IMR-90 (cell line): ENCODE data around the gene CASP3.
"Not testable (repeated sequence)": the region's sequence is repeated elsewhere in the genome, so short reads cannot be mapped to it uniquely, and the experiment has no call there.

ENCODE experiments used
- BHLHE40 ChIP-seq: fragments of 150-350 bp; IDR thresholded peaks from 2 replicates; pipeline ENCODE4 v1.6.1; 2016; ENCODE audit warnings: mild to moderate bottlenecking, low read depth, low read length
- CEBPB ChIP-seq: IDR thresholded peaks from 2 replicates; pipeline ENCODE4 v1.6.1; 2012; ENCODE audit warnings: low read depth, low read length, improper control_type of control experiment
- ELK1 ChIP-seq: fragments of 150-350 bp; IDR thresholded peaks from 2 replicates; pipeline ENCODE4 v1.6.1; 2016; ENCODE audit warnings: low read depth, mild to moderate bottlenecking, low read length, moderate library complexity, borderline replicate concordance
- FOS ChIP-seq: fragments of 150-350 bp; IDR thresholded peaks from 2 replicates; pipeline ENCODE4 v1.6.1; 2016; ENCODE audit warnings: low read depth, low read length
- POLR2A ChIP-seq: IDR thresholded peaks from 2 replicates; pipeline ENCODE4 v1.6.1; 2012; ENCODE audit warnings: mild to moderate bottlenecking, low read depth, low read length
- RAD21 ChIP-seq: IDR thresholded peaks from 2 replicates; pipeline ENCODE4 v1.6.1; 2012; ENCODE audit warnings: low read length, improper control_type of control experiment
- RCOR1 ChIP-seq: IDR thresholded peaks from 2 replicates; pipeline ENCODE4 v1.6.1; 2012; ENCODE audit warnings: mild to moderate bottlenecking, low read length, improper control_type of control experiment; ENCODE audit not compliant: insufficient replicate concordance
- RFX5 ChIP-seq: IDR thresholded peaks from 2 replicates; pipeline ENCODE4 v1.8.0; 2012; ENCODE audit warnings: low read depth, mild to moderate bottlenecking, low read length, moderate library complexity
- TF ChIP-seq, protein P1 (sequence below): fragments of 150-350 bp; IDR thresholded peaks from 2 replicates; pipeline ENCODE4 v1.6.1; 2017; ENCODE audit warnings: mild to moderate bottlenecking, antibody characterized with exemption, low read length, low read depth
- TF ChIP-seq, protein P2 (sequence below): conservative IDR thresholded peaks from 2 replicates; pipeline ENCODE4 v1.5.1; 2012; ENCODE audit warnings: mild to moderate bottlenecking, low read depth, low read length, improper control_type of control experiment

GRCh38 chr4:184616168-184616567, 33.1 kb downstream of the CASP3 start:
- TF ChIP-seq RAD21, POLR2A, RFX5, ELK1, FOS, RCOR1, BHLHE40, CEBPB: not testable (repeated sequence)
- TF ChIP-seq, protein P1, sequence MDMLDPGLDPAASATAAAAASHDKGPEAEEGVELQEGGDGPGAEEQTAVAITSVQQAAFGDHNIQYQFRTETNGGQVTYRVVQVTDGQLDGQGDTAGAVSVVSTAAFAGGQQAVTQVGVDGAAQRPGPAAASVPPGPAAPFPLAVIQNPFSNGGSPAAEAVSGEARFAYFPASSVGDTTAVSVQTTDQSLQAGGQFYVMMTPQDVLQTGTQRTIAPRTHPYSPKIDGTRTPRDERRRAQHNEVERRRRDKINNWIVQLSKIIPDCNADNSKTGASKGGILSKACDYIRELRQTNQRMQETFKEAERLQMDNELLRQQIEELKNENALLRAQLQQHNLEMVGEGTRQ = not testable (repeated sequence)
- TF ChIP-seq, protein P2, sequence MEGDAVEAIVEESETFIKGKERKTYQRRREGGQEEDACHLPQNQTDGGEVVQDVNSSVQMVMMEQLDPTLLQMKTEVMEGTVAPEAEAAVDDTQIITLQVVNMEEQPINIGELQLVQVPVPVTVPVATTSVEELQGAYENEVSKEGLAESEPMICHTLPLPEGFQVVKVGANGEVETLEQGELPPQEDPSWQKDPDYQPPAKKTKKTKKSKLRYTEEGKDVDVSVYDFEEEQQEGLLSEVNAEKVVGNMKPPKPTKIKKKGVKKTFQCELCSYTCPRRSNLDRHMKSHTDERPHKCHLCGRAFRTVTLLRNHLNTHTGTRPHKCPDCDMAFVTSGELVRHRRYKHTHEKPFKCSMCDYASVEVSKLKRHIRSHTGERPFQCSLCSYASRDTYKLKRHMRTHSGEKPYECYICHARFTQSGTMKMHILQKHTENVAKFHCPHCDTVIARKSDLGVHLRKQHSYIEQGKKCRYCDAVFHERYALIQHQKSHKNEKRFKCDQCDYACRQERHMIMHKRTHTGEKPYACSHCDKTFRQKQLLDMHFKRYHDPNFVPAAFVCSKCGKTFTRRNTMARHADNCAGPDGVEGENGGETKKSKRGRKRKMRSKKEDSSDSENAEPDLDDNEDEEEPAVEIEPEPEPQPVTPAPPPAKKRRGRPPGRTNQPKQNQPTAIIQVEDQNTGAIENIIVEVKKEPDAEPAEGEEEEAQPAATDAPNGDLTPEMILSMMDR = not testable (repeated sequence)
